Mononuclear cell (primary cell): ENCODE measurements around the gene ADAMTS6. TPM values are rescaled to one million over a fixed set of nuclear protein-coding genes. Genes with fewer than 3 reads are reported as not detected.

Experiments
- total RNA-seq: library from RNA; depleted of rRNA; stranded (reverse); fragments of >200 nt; gene quantifications from one replicate; pipeline ENCODE4 v1.2.3, GENCODE V29; 2012

ADAMTS6 gene
- total RNA-seq, 1 donor = 4.9 TPM

Other genes starting within 250 kb of the ADAMTS6 start
- gene CENPK, start 81.2 kb upstream of the ADAMTS6 start, total RNA-seq = 7.9 TPM
- 184 TPM for gene PPWD1, start 81.4 kb upstream of the ADAMTS6 start, total RNA-seq
- 57.2 TPM for gene TRIM23, start 142.4 kb upstream of the ADAMTS6 start, total RNA-seq
- gene SHLD3, start 143.1 kb upstream of the ADAMTS6 start, total RNA-seq = 35.8 TPM
- 20.8 TPM for gene TRAPPC13, start 143.1 kb upstream of the ADAMTS6 start, total RNA-seq
- gene SGTB, start 240.2 kb upstream of the ADAMTS6 start, total RNA-seq = 68.0 TPM
- gene NLN, start 240.3 kb upstream of the ADAMTS6 start, total RNA-seq = 3.3 TPM